ENCODE measurements around the gene CAMTA1.

CAMTA1 gene

DNA sequence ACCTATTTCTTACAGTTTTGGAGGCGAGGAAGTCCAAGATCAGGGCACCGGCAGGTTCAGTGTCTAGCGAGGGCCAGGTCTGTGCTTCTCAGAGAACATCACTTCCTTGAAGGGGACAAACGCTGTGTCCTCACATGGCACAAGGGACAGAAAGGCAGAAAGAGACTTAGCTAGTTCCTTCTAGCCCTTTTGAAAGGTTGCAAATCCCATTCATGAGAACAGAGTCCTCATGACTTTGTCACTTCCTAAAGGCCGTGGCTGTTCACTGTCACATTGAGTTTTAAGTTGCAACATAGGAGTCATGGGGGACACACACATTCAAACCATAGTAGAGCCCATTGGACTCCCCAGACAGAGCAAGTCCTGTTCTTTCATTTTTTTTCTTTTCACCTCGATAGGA is 1026.2 kb downstream of the CAMTA1 start (continued):
- TF ChIP-seq, protein P1, sequence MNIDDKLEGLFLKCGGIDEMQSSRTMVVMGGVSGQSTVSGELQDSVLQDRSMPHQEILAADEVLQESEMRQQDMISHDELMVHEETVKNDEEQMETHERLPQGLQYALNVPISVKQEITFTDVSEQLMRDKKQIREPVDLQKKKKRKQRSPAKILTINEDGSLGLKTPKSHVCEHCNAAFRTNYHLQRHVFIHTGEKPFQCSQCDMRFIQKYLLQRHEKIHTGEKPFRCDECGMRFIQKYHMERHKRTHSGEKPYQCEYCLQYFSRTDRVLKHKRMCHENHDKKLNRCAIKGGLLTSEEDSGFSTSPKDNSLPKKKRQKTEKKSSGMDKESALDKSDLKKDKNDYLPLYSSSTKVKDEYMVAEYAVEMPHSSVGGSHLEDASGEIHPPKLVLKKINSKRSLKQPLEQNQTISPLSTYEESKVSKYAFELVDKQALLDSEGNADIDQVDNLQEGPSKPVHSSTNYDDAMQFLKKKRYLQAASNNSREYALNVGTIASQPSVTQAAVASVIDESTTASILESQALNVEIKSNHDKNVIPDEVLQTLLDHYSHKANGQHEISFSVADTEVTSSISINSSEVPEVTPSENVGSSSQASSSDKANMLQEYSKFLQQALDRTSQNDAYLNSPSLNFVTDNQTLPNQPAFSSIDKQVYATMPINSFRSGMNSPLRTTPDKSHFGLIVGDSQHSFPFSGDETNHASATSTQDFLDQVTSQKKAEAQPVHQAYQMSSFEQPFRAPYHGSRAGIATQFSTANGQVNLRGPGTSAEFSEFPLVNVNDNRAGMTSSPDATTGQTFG (tag by site-specific recombination; IDR thresholded peaks at IDR 0.05; ENCODE audit: borderline replicate concordance) = no peak
- TF ChIP-seq SETDB1 (IDR thresholded peaks at IDR 0.05; ENCODE audit: insufficient read length, low read length) = no peak
- TF ChIP-seq MZF1 (tag by site-specific recombination; IDR thresholded peaks at IDR 0.05; ENCODE audit: borderline replicate concordance) = no peak
- no peak for TF ChIP-seq ZXDB (tag by site-specific recombination; IDR thresholded peaks at IDR 0.05)
- TF ChIP-seq ZNF19 (tag by site-specific recombination; IDR thresholded peaks at IDR 0.05; ENCODE audit: low read depth) = no peak
- no peak for TF ChIP-seq BCL11B (tag by site-specific recombination; IDR thresholded peaks at IDR 0.05; ENCODE audit: low read depth)
- TF ChIP-seq ZNF354C (tag by site-specific recombination; IDR thresholded peaks at IDR 0.05; ENCODE audit: borderline replicate concordance, low read depth) = no peak
- TF ChIP-seq, protein P2, sequence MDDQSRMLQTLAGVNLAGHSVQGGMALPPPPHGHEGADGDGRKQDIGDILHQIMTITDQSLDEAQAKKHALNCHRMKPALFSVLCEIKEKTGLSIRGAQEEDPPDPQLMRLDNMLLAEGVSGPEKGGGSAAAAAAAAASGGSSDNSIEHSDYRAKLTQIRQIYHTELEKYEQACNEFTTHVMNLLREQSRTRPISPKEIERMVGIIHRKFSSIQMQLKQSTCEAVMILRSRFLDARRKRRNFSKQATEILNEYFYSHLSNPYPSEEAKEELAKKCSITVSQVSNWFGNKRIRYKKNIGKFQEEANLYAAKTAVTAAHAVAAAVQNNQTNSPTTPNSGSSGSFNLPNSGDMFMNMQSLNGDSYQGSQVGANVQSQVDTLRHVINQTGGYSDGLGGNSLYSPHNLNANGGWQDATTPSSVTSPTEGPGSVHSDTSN (CRISPR knock-in tag; IDR thresholded peaks at IDR 0.05) = no peak
- no peak for TF ChIP-seq GLIS2 (tag by site-specific recombination; IDR thresholded peaks at IDR 0.05)

DNA sequence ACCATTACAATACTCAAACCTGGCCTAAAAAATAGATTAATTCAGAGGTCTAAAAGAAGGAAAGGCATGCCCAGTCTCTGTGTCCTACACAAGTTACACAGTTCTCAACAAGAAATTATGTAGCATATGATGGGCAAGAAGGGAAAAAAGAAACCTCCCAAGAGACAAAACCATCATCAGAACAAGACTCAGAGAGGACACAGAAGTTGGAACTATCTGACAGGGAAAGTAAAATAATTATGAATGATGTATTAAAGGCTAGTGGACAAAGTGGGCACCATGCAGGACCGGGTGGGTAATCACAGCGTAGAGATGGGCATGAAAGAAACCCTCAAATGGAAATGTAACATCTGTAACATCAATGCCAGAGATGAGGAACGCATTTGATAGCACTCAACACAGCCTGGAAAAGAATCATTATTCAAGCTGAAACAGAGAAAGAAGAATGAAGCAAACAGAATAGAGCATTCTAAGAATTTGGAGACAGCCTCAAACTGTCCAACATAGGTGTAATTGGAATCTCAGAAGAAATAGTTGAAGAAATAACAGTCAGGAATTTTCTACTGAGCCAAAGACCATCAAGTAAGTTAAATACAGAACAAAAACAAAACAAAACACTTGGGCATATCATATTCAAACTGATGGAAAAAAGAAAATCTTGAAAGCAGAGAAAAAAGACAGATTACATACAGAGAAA is 1028.6 kb downstream of the CAMTA1 start:
- POLR2A ChIA-PET = no interaction called here
- H3K36me3 ChIP-seq (ENCODE audit: control insufficient read depth in 2 of 2, insufficient read depth in 1 of 2, low read length in 2 of 2) = peaks cover 0 to 12% of the 10 kb centered on the region in 2 experiments; a peak in 1 of 3 replicates
- H3K27ac ChIP-seq (ENCODE audit: extremely low read depth, low read depth, low read length) = no peak overlapping the region

More for the DNA sequence above, 1028.6 kb downstream of the CAMTA1 start:
- no peak overlapping the region for H3K4me3 ChIP-seq (ENCODE audit: low read depth, low read length)
- CTCF ChIA-PET = no interaction called here
- H3K4me1 ChIP-seq (ENCODE audit: control insufficient read depth, insufficient read depth, low read length) = no peaks in the 10 kb centered on the region
- H3K9me3 ChIP-seq (ENCODE audit: control insufficient read depth, insufficient read depth, low read depth, low read length) = no peaks in the 10 kb centered on the region; the same call in 1 of the 2 replicates
- TF ChIP-seq, protein P3, sequence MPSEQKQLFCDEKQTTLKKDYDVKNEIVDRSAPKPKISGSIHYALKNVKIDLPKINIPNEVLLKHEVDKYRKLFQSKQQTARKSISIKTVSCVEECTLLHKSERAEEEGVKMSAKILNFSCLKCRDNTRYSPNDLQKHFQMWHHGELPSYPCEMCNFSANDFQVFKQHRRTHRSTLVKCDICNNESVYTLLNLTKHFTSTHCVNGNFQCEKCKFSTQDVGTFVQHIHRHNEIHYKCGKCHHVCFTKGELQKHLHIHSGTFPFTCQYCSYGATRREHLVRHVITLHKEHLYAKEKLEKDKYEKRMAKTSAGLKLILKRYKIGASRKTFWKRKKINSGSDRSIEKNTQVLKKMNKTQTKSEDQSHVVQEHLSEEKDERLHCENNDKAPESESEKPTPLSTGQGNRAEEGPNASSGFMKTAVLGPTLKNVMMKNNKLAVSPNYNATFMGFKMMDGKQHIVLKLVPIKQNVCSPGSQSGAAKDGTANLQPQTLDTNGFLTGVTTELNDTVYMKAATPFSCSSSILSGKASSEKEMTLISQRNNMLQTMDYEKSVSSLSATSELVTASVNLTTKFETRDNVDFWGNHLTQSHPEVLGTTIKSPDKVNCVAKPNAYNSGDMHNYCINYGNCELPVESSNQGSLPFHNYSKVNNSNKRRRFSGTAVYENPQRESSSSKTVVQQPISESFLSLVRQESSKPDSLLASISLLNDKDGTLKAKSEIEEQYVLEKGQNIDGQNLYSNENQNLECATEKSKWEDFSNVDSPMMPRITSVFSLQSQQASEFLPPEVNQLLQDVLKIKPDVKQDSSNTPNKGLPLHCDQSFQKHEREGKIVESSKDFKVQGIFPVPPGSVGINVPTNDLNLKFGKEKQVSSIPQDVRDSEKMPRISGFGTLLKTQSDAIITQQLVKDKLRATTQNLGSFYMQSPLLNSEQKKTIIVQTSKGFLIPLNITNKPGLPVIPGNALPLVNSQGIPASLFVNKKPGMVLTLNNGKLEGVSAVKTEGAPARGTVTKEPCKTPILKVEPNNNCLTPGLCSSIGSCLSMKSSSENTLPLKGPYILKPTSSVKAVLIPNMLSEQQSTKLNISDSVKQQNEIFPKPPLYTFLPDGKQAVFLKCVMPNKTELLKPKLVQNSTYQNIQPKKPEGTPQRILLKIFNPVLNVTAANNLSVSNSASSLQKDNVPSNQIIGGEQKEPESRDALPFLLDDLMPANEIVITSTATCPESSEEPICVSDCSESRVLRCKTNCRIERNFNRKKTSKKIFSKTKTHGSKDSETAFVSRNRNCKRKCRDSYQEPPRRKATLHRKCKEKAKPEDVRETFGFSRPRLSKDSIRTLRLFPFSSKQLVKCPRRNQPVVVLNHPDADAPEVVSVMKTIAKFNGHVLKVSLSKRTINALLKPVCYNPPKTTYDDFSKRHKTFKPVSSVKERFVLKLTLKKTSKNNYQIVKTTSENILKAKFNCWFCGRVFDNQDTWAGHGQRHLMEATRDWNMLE (tag by site-specific recombination; conservative IDR thresholded peaks at IDR 0.05; ENCODE audit: low read depth) = no peak
- TF ChIP-seq TRIM28 (IDR thresholded peaks at IDR 0.05; ENCODE audit: borderline replicate concordance, low read length) (peak; percentile 81; the same call in 1 of the 2 replicates), SETDB1 (IDR thresholded peaks at IDR 0.05; ENCODE audit: insufficient read length, low read length) (peak; percentile 95), ZNF133 (tag by site-specific recombination; IDR thresholded peaks at IDR 0.05) (peak; percentile 94)

All from HEK293 (cell line).